HepG2 (cell line): ENCODE data around the gene HARBI1. TPM values are rescaled to one million over a fixed set of nuclear protein-coding genes. Genes with fewer than 3 reads are reported as not detected.
A peak's percentile ranks its signal among the peaks of the same experiment; 100 is the strongest.

Experiments
- IRX3 ChIP-seq: sonication (generic); formaldehyde crosslinking; IDR thresholded peaks from 2 replicates; pipeline ENCODE4 v1.8.1; 2023; ENCODE audit warnings: mild to moderate bottlenecking, low read depth, missing genetic modification reagents, borderline replicate concordance
- MLLT10 ChIP-seq: sonication (generic); formaldehyde crosslinking; IDR thresholded peaks from 2 replicates; pipeline ENCODE4 v1.4.0; 2020; ENCODE audit warnings: missing genetic modification reagents
- NCOA2 ChIP-seq: sonication (generic); formaldehyde crosslinking; IDR thresholded peaks from 2 replicates; pipeline ENCODE4 v1.8.0; 2022; ENCODE audit warnings: inconsistent platforms
- ZBTB2 ChIP-seq: sonication (generic); formaldehyde crosslinking; IDR thresholded peaks from 2 replicates; pipeline ENCODE4 v1.8.0; 2022; ENCODE audit warnings: low read depth, missing genetic modification reagents
- ZNF343 ChIP-seq: sonication (generic); formaldehyde crosslinking; IDR thresholded peaks from 2 replicates; pipeline ENCODE4 v1.4.0; 2020; ENCODE audit warnings: mild to moderate bottlenecking, missing genetic modification reagents
- ZNF547 ChIP-seq: sonication (generic); formaldehyde crosslinking; IDR thresholded peaks from 2 replicates; pipeline ENCODE4 v1.5.1; 2020; ENCODE audit warnings: mild to moderate bottlenecking, missing genetic modification reagents
- polyA plus RNA-seq, 8 experiments: library from polyadenylated mRNA; depleted of rRNA in 3 of 8; stranded (reverse) in 7 of 8; unstranded in 1 of 8; fragments of >200 nt; fragmentation: Illumina TruSeq in 4 of 8; extraction: Trizol in 4 of 8; gene quantifications; 2 replicates each; pipeline versions ENCODE4 v1.2.1 to v1.2.3, GENCODE V29; 2011 to 2016; ENCODE audit warnings: low read depth in 4 of 8, missing spikeins in 1 of 8, mixed read lengths in 1 of 8; ENCODE audit not compliant: insufficient read depth in 1 of 8
- total RNA-seq, 5 experiments: library from RNA; depleted of rRNA; stranded (reverse); fragments of >200 nt; fragmentation: Illumina TruSeq; extraction: Trizol; gene quantifications; 2 replicates each; pipeline ENCODE4 v1.2.3, GENCODE V29; 2016; ENCODE audit warnings: low read depth in 1 of 5
- TF ChIP-seq, protein P1 (sequence below): sonication (generic); formaldehyde crosslinking; IDR thresholded peaks from 2 replicates; pipeline ENCODE4; 2020; ENCODE audit warnings: missing genetic modification reagents, mild to moderate bottlenecking, borderline replicate concordance
- TF ChIP-seq, protein P2 (sequence below): sonication (generic); formaldehyde crosslinking; IDR thresholded peaks from 2 replicates; pipeline ENCODE4 v1.9.0; 2021; ENCODE audit warnings: missing genetic modification reagents, mild to moderate bottlenecking, borderline replicate concordance
- TF ChIP-seq, protein P3 (sequence below): sonication (generic); formaldehyde crosslinking; IDR thresholded peaks from 2 replicates; pipeline ENCODE4 v1.4.0; 2020; ENCODE audit warnings: missing genetic modification reagents, mild to moderate bottlenecking, borderline replicate concordance
- TF ChIP-seq, protein P4 (sequence below): sonication (generic); formaldehyde crosslinking; IDR thresholded peaks from 2 replicates; pipeline ENCODE4 v1.4.0; 2020; ENCODE audit warnings: missing genetic modification reagents, borderline replicate concordance

The HARBI1 gene
- total and polyA plus RNA-seq, 2 of the 13 experiments (the other 11 are each of a cell fraction or from before 2014, with no cell fraction given) = 2.5 to 4.8 TPM

DNA sequence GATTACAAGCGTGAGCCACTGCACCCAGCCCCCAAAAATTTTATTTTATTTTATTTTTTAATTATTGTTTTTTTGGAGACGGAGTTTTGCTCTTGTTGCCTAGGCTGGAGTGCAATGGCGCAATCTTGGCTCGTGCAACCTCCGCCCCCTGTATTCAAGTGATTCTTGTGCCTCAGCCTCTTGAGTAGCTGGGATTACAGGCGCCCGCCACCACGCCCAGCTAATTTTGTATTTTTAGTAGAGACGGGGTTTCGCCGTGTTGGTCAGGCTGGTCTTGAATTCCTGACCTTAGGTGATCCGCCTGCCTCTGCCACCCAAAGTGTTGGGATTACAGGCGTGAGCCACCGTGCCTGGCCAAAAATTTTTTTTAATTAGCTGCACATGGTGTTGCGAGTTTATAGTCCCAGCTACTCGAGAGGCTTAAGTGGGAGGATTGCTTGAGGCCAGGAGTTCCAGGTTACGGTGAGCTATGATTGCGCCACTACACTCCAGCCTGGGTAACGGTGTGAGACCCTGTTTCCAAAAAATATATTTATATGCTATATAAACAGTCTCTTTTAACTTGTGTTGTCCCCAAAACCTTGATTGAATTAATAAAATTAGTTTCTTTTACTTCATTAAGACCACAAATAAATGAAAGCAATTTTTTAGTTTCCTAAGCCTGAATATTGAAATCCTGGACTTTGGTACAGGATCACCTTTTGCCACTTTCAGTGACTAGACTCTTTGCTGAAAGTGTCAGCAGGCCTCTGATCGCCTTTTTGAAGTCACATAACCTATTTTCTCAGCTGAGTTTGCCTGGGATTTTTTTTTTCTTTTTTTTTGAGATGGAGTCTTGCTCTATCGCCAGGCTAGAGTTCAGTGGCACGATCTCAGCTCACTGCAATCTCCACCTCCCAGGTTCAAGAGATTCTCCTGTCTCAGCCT, 16.5 kb upstream of the HARBI1 start (continued):
- TF ChIP-seq, protein P1, sequence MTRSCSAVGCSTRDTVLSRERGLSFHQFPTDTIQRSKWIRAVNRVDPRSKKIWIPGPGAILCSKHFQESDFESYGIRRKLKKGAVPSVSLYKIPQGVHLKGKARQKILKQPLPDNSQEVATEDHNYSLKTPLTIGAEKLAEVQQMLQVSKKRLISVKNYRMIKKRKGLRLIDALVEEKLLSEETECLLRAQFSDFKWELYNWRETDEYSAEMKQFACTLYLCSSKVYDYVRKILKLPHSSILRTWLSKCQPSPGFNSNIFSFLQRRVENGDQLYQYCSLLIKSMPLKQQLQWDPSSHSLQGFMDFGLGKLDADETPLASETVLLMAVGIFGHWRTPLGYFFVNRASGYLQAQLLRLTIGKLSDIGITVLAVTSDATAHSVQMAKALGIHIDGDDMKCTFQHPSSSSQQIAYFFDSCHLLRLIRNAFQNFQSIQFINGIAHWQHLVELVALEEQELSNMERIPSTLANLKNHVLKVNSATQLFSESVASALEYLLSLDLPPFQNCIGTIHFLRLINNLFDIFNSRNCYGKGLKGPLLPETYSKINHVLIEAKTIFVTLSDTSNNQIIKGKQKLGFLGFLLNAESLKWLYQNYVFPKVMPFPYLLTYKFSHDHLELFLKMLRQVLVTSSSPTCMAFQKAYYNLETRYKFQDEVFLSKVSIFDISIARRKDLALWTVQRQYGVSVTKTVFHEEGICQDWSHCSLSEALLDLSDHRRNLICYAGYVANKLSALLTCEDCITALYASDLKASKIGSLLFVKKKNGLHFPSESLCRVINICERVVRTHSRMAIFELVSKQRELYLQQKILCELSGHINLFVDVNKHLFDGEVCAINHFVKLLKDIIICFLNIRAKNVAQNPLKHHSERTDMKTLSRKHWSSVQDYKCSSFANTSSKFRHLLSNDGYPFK (CRISPR knock-in tag) = no peak
- TF ChIP-seq IRX3 (no peak), ZBTB2 (CRISPR knock-in tag) (no peak), ZNF343 (CRISPR knock-in tag) (no peak), NCOA2 (CRISPR knock-in tag) (no peak), ZNF547 (CRISPR knock-in tag) (no peak), MLLT10 (CRISPR knock-in tag) (no peak)
- TF ChIP-seq, protein P2, sequence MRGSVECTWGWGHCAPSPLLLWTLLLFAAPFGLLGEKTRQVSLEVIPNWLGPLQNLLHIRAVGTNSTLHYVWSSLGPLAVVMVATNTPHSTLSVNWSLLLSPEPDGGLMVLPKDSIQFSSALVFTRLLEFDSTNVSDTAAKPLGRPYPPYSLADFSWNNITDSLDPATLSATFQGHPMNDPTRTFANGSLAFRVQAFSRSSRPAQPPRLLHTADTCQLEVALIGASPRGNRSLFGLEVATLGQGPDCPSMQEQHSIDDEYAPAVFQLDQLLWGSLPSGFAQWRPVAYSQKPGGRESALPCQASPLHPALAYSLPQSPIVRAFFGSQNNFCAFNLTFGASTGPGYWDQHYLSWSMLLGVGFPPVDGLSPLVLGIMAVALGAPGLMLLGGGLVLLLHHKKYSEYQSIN (CRISPR knock-in tag) = no peak
- TF ChIP-seq, protein P3, sequence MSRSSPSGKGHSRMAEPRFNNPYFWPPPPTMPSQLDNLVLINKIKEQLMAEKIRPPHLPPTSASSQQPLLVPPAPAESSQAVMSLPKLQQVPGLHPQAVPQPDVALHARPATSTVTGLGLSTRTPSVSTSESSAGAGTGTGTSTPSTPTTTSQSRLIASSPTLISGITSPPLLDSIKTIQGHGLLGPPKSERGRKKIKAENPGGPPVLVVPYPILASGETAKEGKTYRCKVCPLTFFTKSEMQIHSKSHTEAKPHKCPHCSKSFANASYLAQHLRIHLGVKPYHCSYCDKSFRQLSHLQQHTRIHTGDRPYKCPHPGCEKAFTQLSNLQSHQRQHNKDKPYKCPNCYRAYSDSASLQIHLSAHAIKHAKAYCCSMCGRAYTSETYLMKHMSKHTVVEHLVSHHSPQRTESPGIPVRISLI (CRISPR knock-in tag) = peak; percentile 78; the same call in 1 of the 2 replicates
- TF ChIP-seq, protein P4, sequence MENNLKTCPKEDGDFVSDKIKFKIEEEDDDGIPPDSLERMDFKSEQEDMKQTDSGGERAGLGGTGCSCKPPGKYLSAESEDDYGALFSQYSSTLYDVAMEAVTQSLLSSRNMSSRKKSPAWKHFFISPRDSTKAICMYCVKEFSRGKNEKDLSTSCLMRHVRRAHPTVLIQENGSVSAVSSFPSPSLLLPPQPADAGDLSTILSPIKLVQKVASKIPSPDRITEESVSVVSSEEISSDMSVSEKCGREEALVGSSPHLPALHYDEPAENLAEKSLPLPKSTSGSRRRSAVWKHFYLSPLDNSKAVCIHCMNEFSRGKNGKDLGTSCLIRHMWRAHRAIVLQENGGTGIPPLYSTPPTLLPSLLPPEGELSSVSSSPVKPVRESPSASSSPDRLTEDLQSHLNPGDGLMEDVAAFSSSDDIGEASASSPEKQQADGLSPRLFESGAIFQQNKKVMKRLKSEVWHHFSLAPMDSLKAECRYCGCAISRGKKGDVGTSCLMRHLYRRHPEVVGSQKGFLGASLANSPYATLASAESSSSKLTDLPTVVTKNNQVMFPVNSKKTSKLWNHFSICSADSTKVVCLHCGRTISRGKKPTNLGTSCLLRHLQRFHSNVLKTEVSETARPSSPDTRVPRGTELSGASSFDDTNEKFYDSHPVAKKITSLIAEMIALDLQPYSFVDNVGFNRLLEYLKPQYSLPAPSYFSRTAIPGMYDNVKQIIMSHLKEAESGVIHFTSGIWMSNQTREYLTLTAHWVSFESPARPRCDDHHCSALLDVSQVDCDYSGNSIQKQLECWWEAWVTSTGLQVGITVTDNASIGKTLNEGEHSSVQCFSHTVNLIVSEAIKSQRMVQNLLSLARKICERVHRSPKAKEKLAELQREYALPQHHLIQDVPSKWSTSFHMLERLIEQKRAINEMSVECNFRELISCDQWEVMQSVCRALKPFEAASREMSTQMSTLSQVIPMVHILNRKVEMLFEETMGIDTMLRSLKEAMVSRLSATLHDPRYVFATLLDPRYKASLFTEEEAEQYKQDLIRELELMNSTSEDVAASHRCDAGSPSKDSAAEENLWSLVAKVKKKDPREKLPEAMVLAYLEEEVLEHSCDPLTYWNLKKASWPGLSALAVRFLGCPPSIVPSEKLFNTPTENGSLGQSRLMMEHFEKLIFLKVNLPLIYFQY = no peak
